Epidermal melanocyte (primary cell): ENCODE data around the gene FAHD1.

ENCODE experiments used
- DNase-seq: peaks from one replicate; pipeline ENCODE4 v3.0.0; 2011; ENCODE audit warnings: low spot score; ENCODE audit not compliant: insufficient read length

The FAHD1 gene

GRCh38 chr16:1826691-1827573 is at the start of gene FAHD1, which contains the start of gene HAGH:
Gene FAHD1, plus strand, starts transcription at chr16:1827206. Its CDS starts 33 bp downstream, at chr16:1827239.
Gene HAGH, minus strand, starts transcription at chr16:1826825. Its CDS starts 38 bp downstream, at chr16:1826787.
- DNase-seq: peak; percentile 99

- DNase-seq: no peak
These were observed 49.4 kb upstream of the FAHD1 start for GRCh38 chr16:1777375-1778199.

- DNase-seq: no peak
These were observed 48.5 kb upstream of the FAHD1 start for GRCh38 chr16:1778200-1779179.

- DNase-seq: no peak
These were observed 47.7 kb upstream of the FAHD1 start for GRCh38 chr16:1779234-1779701.

GRCh38 chr16:1779741-1780676 is 47.0 kb upstream of the FAHD1 start:
- no peak for DNase-seq

GRCh38 chr16:1780677-1781072 is 46.3 kb upstream of the FAHD1 start:
- DNase-seq: no peak

GRCh38 chr16:1781254-1781653 is 45.8 kb upstream of the FAHD1 start:
- DNase-seq: no peak

GRCh38 chr16:1781758-1782407 is 45.1 kb upstream of the FAHD1 start:
- no peak for DNase-seq

- DNase-seq: peak; percentile 100
These were observed 44.4 kb upstream of the FAHD1 start, which contains the start of the genes NUBP2 and SPSB3 for GRCh38 chr16:1782408-1783264. Gene NUBP2, plus strand, starts transcription at chr16:1782960. Its CDS starts 61 bp downstream, at chr16:1783021. Gene SPSB3, minus strand, starts transcription at chr16:1782571. Its CDS starts 1,088 bp downstream, at chr16:1781483.

- no peak for DNase-seq
These were observed 41.8 kb upstream of the FAHD1 start for GRCh38 chr16:1784977-1785845.

- no peak for DNase-seq
These were observed 41.2 kb upstream of the FAHD1 start for GRCh38 chr16:1785846-1786170.

- no peak for DNase-seq
These were observed 40.6 kb upstream of the FAHD1 start for GRCh38 chr16:1786242-1787055.

- no peak for DNase-seq
These were observed 40.0 kb upstream of the FAHD1 start for GRCh38 chr16:1787056-1787321.

- no peak for DNase-seq
These were observed 39.5 kb upstream of the FAHD1 start for GRCh38 chr16:1787322-1788094.

GRCh38 chr16:1788095-1788707 is 38.8 kb upstream of the FAHD1 start:
- DNase-seq: no peak
